Activated CD8-positive, alpha-beta T cell treated with anti-CD3 and anti-CD28 coated beads, Interleukin-2, amount 10 ng/mL, durations not matched to agents 7 days and 5 days (primary cell): ENCODE data around the gene C5orf58. TPM values are rescaled to one million over a fixed set of nuclear protein-coding genes. Genes with fewer than 3 reads are reported as not detected.

Experiments
- ATAC-seq: fragments of 150-1000 bp; cut with Tn5 transposase; one replicate; pipeline ENCODE4 v1.10.0; 2021; ENCODE audit warnings: moderate library complexity
- CTCF ChIA-PET: fragments of 350-600 bp; sonication (Branson Sonifier 250); formaldehyde crosslinking; loops from one replicate; lab custom pipeline; 2021; ENCODE audit warnings: antibody characterized with exemption; lab: Charles Lee
- POLR2A ChIA-PET: fragments of 350-600 bp; sonication (Branson Sonifier 250); formaldehyde crosslinking; loops from one replicate; lab custom pipeline; 2021; ENCODE audit warnings: antibody characterized with exemption; lab: Charles Lee
- DNase-seq: peaks from one replicate; pipeline ENCODE4 v3.0.0-alpha.2; 2020
- H3K27ac Mint-ChIP-seq: one replicate; pipeline ENCODE4 v1.8.0; 2021; ENCODE audit warnings: mild to moderate bottlenecking, mixed read lengths
- H3K27me3 Mint-ChIP-seq: one replicate; pipeline ENCODE4 v1.8.0; 2021; ENCODE audit warnings: low read depth, mixed read lengths
- H3K36me3 Mint-ChIP-seq: one replicate; pipeline ENCODE4 v1.8.0; 2021; ENCODE audit warnings: low read depth, mixed read lengths
- H3K4me1 Mint-ChIP-seq: one replicate; pipeline ENCODE4 v1.8.0; 2021; ENCODE audit warnings: low read depth, mixed read lengths
- H3K4me3 Mint-ChIP-seq: one replicate; pipeline ENCODE4 v1.8.0; 2021; ENCODE audit warnings: mild to moderate bottlenecking, mixed read lengths
- H3K9me3 Mint-ChIP-seq: one replicate; pipeline ENCODE4 v1.8.0; 2022; ENCODE audit warnings: mixed read lengths; ENCODE audit not compliant: insufficient read depth
- total RNA-seq, 2 experiments: library from RNA; stranded (reverse); gene quantifications; one replicate each; pipeline ENCODE4 v1.2.3, GENCODE V29; 2021

The C5orf58 gene
- total RNA-seq, 2 experiments from 2014 or later, result not detected

DNA sequence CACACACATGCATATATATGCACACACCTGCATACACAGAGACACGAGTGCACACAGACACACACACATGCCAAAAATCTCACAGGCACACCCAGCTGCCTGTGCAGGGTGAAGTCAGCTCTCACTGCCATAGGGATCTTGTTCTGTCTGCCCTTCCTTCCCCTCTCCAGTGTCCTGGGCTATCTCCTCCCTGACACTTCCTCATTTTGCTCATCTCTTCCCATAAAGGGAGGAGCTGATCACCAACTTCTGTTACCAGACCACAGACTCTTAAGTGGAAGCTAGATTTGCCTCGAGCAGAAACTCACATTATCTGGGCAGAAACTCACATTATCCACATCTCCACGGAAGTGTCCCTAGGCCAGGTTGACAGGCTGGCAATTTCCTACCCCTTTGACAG is 36.1 kb downstream of the C5orf58 start:
- H3K27ac Mint-ChIP-seq, result peak overlapping the region; percentile 90
- H3K4me1 Mint-ChIP-seq, result peaks cover 97% of the 10 kb centered on the region
- POLR2A ChIA-PET, result interaction anchor here (0.9 to 21.2 kb wide), 7 partner anchors 8 to 70 kb away, joined by 4 to 898 read pairs (median 8); partner anchors contain the start of gene LCP2
- CTCF ChIA-PET, result interaction anchor here (1.0 to 12.7 kb wide), 11 partner anchors 10 to 79 kb away, joined by 3 to 208 read pairs (median 28); partner anchors contain the start of gene LCP2
- DNase-seq, result peak; percentile 24
- H3K36me3 Mint-ChIP-seq, result peaks cover 96% of the 10 kb centered on the region
- ATAC-seq, result no peak
- H3K4me3 Mint-ChIP-seq, result peak overlapping the region; percentile 62
- H3K9me3 Mint-ChIP-seq, result no peaks in the 10 kb centered on the region
- H3K27me3 Mint-ChIP-seq, result no peaks in the 10 kb centered on the region

DNA sequence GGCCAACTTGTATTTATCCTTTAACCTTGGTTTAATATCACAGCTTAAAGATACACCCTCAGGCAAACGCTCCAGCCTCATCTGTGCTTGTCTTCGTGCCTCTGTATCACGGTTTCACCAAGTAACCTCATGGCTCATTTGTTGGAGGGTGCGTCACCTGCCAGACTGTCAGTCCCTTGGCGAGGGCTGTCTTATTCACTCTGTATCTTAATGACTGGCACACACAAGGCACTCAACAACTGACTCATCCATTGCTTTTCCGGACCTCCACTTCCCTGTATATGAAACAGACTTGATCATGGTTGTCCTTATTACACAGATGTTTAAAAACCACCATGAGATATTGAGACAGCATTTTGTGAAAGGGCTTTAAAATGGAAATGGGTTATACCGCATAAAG is 36.8 kb downstream of the C5orf58 start:
- H3K36me3 Mint-ChIP-seq, result peaks cover 96% of the 10 kb centered on the region
- ATAC-seq (peak; percentile 13), DNase-seq (peak; percentile 65)
- H3K4me1 Mint-ChIP-seq, result peaks cover 97% of the 10 kb centered on the region
- no peaks in the 10 kb centered on the region for H3K27me3 Mint-ChIP-seq
- no peaks in the 10 kb centered on the region for H3K9me3 Mint-ChIP-seq
- ChIA-PET POLR2A (interaction anchor here (0.9 to 21.2 kb wide), 7 partner anchors 7 to 69 kb away, joined by 4 to 898 read pairs (median 8); partner anchors contain the start of gene LCP2), CTCF (interaction anchor here (1.1 to 12.7 kb wide), 9 partner anchors 10 to 79 kb away, joined by 3 to 208 read pairs (median 55); partner anchors contain the start of gene LCP2)
- peak overlapping the region; percentile 57 for H3K4me3 Mint-ChIP-seq
- H3K27ac Mint-ChIP-seq, result peak overlapping the region; percentile 90

DNA sequence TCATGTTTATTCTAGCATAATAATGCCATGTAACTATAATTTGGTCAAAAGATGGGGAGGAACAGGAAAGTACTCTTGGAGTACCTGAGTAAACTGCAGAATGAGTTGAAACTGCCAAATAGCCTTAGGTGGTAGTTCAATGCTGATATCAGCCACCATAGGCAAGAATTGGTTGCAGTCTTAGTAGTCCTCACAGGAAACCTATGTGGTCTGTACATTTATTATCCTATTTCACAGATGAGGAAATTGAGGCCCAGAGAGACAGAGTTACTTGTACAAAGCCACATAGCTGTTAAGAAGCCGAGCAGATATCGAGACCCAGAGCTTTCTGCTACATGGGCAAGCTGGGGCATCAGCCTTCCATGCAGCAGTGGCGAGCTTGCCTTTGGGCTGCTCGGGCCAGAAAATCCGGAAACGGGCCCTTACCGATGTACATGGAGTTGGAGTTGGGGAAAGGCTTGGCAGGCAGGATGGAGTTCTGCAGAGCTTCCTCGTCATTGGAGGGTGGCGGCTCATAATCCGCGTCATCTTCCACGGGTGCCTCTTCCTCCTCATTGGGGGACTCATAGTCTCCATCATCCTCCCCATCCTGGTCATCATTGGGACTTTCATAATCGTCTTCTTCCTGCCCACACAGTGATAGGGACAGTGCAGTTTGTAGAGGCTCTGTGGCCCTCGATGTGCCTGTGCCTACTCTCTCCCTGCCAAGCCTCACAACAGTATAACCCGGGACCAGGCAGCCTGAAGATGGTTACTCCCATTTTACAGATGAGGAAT is 37.7 kb downstream of the C5orf58 start:
- H3K9me3 Mint-ChIP-seq, result no peaks in the 10 kb centered on the region
- CTCF ChIA-PET, result interaction anchor here (0.8 to 12.7 kb wide), 4 partner anchors 23 to 68 kb away, joined by 4 to 208 read pairs (median 104); partner anchors contain the start of gene LCP2
- POLR2A ChIA-PET, result interaction anchor here (1.0 to 21.2 kb wide), 5 partner anchors 9 to 68 kb away, joined by 3 to 898 read pairs (median 4); partner anchors contain the start of gene LCP2
- H3K27ac Mint-ChIP-seq, result peak overlapping the region; percentile 84
- peak; percentile 24 for DNase-seq
- peak overlapping the region; percentile 5 for H3K4me3 Mint-ChIP-seq
- ATAC-seq, result no peak
- peaks cover 98% of the 10 kb centered on the region for H3K4me1 Mint-ChIP-seq
- H3K27me3 Mint-ChIP-seq, result no peaks in the 10 kb centered on the region
- peaks cover 96% of the 10 kb centered on the region for H3K36me3 Mint-ChIP-seq

DNA sequence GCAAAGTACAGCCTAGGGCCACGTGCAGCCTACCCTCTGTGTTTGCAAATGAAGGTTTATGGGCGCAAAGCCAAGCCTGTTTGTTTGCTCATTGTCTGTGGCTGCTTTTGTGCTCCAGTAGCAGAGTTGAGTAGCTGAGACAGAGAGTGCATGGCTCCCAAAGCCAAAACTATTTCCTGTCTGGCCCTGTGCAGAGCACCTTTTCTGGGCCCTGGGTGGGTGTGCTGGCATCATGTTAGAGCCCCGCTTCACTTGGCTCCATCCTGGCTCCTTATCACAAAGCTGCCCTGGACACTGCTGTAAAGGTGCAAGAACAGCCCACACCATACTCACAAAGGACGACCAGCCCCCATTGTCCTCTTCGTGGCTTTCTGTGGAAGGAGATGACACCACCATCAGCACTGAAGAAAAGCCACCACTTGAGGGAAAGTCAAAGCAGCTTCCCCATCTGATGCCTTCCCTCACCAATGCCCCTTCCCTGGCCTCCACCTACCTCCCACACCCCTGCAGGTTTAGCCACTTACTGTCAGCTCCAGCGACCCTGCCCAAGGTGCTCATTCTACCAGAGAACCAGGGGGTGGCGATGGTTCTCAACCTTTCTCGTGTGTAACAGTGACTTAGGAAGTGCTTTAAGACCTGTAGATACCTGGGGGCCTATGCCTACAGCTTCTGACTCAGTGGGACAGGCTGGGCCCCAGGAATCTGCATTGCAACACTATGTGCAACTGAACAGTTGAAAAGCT is 41.4 kb downstream of the C5orf58 start:
- H3K36me3 Mint-ChIP-seq, result peaks cover 86% of the 10 kb centered on the region
- peak overlapping the region; percentile 78 for H3K4me3 Mint-ChIP-seq
- H3K27ac Mint-ChIP-seq, result peak overlapping the region; percentile 98
- peak; percentile 11 for ATAC-seq
- H3K27me3 Mint-ChIP-seq, result no peaks in the 10 kb centered on the region
- peak; percentile 74 for DNase-seq
- peaks cover 94% of the 10 kb centered on the region for H3K4me1 Mint-ChIP-seq
- ChIA-PET POLR2A (interaction anchor here (1.0 to 21.2 kb wide), 11 partner anchors 7 to 68 kb away, joined by 3 to 898 read pairs (median 4); partner anchors contain the start of gene LCP2), CTCF (interaction anchor here (0.6 to 12.7 kb wide), 21 partner anchors 7 to 147 kb away, joined by 3 to 324 read pairs (median 5); partner anchors contain the start of gene LCP2)
- H3K9me3 Mint-ChIP-seq, result no peaks in the 10 kb centered on the region

DNA sequence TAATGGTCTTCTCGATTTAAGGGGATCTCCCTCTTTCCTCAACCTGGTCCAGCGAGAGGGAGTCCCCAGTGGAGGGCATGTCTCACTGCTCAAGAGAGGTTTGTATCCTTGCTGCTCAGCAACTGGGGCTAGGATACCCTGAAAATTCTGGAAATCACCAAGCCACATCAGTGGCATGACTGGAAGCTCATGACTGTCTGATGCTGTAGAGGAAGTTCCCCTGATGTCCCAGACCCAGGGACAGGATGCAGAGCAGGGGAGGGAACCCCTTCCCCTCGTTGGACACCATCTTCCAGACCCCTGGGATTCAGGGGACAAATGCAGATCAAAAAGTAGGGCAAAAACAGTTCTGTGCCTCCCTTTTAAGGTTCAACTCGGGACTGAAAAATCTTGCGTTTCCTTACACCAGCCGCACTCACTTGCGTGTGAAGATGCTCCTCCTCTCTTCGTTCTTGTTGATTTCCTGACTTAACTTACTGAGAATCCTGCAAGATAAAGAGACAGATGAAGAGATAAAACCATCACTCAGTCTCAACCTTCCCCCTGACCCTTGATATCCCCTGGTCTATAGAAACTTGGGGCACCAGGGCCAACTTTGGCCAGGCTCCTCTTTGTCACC is 42.7 kb downstream of the C5orf58 start:
- ATAC-seq, result no peak
- H3K27ac Mint-ChIP-seq, result peak overlapping the region; percentile 98
- H3K9me3 Mint-ChIP-seq, result no peaks in the 10 kb centered on the region
- no peaks in the 10 kb centered on the region for H3K27me3 Mint-ChIP-seq
- peak; percentile 42 for DNase-seq
- peaks cover 87% of the 10 kb centered on the region for H3K36me3 Mint-ChIP-seq
- ChIA-PET POLR2A (interaction anchor here (0.7 to 21.2 kb wide), 8 partner anchors 9 to 63 kb away, joined by 3 to 898 read pairs (median 8); partner anchors contain the start of gene LCP2), CTCF (interaction anchor here (0.7 to 12.7 kb wide), 12 partner anchors 9 to 140 kb away, joined by 3 to 324 read pairs (median 16); partner anchors contain the start of gene LCP2)
- peak overlapping the region; percentile 78 for H3K4me3 Mint-ChIP-seq
- H3K4me1 Mint-ChIP-seq, result peaks cover 95% of the 10 kb centered on the region

DNA sequence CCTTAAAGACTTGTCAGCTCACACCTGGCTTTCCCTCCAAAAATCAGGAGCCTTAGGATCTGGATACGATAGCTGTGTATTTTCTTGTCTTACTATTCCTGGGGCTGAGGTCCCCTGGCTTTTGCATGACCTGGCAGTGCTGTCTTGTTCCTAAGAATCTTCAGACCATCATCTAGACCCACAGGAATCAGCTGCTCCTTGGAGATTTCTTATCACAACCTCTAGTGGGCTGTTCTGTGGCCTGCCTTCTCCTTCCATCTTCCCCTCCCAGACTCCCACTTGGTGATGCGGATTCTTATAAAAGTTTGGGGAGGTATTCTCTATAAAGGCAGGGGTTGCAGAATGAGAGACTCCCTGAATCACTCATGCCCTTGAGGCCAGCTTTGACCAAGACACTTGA is 43.4 kb downstream of the C5orf58 start:
- DNase-seq (no peak), ATAC-seq (no peak)
- CTCF ChIA-PET, result interaction anchor here (0.9 to 12.7 kb wide), 8 partner anchors 9 to 63 kb away, joined by 3 to 324 read pairs (median 62); partner anchors contain the start of gene LCP2
- Mint-ChIP-seq H3K4me1 (peaks cover 94% of the 10 kb centered on the region), H3K36me3 (peaks cover 87% of the 10 kb centered on the region), H3K27ac (peak overlapping the region; percentile 98), H3K9me3 (no peaks in the 10 kb centered on the region), H3K4me3 (peak overlapping the region; percentile 78), H3K27me3 (no peaks in the 10 kb centered on the region)
- POLR2A ChIA-PET, result interaction anchor here (0.7 to 21.2 kb wide), 6 partner anchors 9 to 63 kb away, joined by 3 to 898 read pairs (median 45); partner anchors contain the start of gene LCP2

DNA sequence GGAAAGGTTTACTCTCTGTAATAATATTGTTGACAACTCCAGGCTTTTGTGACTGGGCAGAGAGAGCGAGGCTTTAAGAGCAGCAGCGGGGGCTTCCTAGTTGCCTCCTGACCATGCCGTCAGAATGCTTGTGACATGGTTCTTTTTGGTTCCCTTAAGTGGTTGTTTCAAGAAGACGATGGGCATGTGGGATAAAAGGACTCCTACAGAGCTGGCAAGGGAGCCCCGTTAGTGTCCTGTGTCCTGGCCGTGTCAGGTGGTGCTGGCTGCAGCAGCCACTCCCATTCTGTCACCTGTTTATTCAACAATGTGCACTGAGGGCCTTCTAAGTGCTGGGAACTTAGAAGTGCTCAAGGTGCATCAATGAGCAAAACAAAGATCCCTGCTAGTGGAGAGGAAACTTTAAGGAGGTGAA is 45.1 kb downstream of the C5orf58 start:
- Mint-ChIP-seq H3K9me3 (no peaks in the 10 kb centered on the region), H3K36me3 (peaks cover 88% of the 10 kb centered on the region), H3K27me3 (no peaks in the 10 kb centered on the region), H3K27ac (peak overlapping the region; percentile 98), H3K4me3 (peak overlapping the region; percentile 78), H3K4me1 (peaks cover 94% of the 10 kb centered on the region)
- ChIA-PET CTCF (interaction anchor here (1.5 to 12.7 kb wide), 9 partner anchors 11 to 61 kb away, joined by 6 to 324 read pairs (median 21); partner anchors contain the start of gene LCP2), POLR2A (interaction anchor here (0.6 to 21.2 kb wide), 6 partner anchors 11 to 172 kb away, joined by 3 to 898 read pairs (median 42); partner anchors contain the start of genes FOXI1 and LCP2)
- ATAC-seq (no peak), DNase-seq (no peak)

DNA sequence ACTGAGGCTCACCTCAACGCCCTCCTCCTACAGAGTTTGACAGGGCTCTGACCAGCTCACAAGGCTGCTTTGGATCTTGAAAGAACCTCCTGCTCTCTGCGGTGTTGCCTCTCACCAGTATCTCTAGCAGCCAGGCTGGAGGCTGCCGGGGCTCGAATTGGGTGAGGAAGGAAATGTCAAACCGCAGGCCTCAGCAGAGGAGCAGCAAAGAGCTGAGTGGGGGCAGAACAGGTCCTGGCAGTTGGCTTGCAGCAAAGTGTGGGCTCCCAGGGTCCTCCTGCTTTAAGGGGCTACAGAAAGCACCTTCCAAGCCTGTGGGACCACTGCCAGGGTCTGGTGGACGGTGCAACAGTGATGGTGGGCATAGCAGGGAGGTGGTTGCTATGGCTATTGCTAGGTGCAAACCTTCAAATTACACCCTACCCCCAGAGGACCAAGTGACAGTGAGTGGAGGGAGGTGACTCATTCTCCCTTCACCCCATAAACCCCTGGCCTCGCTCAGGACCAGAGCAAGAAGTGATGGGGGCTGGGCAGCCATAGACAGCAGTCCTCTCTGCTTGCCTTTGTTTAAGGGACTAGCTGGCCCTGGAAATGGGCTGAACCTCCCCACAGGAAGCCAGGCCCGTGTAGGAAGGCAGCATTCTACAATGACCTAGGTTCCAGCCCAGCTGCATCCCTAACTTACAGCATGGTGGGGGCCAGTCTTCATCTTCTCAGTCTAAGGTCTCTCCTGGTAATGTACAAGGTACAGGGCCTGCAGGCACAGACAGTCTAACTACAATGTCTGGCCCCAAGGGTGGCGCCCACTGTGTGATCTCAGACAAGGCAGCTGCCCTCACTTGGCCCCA is 46.0 kb downstream of the C5orf58 start:
- peaks cover 94% of the 10 kb centered on the region for H3K4me1 Mint-ChIP-seq
- no peaks in the 10 kb centered on the region for H3K9me3 Mint-ChIP-seq
- ATAC-seq, result peak; percentile 77
- ChIA-PET POLR2A (interaction anchor here (0.6 to 21.2 kb wide), 6 partner anchors 12 to 173 kb away, joined by 3 to 898 read pairs (median 42); partner anchors contain the start of genes FOXI1 and LCP2), CTCF (interaction anchor here (0.8 to 11.4 kb wide), 11 partner anchors 12 to 60 kb away, joined by 3 to 324 read pairs (median 9); partner anchors contain the start of gene LCP2)
- peak; percentile 97 for DNase-seq
- peak overlapping the region; percentile 72 for H3K4me3 Mint-ChIP-seq
- peak overlapping the region; percentile 94 for H3K27ac Mint-ChIP-seq
- H3K27me3 Mint-ChIP-seq, result no peaks in the 10 kb centered on the region
- peaks cover 88% of the 10 kb centered on the region for H3K36me3 Mint-ChIP-seq

DNA sequence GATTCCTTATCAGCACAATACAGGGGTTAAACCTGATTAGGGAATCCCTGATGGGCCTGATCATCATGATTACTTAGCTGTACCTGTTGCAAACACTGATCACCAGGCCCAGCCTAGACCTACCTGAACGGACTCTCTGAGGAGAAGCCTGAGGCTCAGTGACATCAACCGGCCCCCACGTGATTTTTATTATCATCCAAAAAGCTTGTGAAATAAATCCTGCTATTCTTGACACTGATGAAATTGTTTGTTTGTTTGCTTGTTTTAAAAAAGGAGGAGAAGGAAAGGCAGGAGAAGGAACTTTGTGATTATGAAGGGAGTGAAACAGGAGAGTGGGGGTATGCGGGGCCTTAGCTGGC is 46.7 kb downstream of the C5orf58 start:
- ChIA-PET POLR2A (interaction anchor here (0.6 to 21.2 kb wide), 6 partner anchors 13 to 788 kb away, joined by 3 to 898 read pairs (median 42); partner anchors contain the start of gene LCP2), CTCF (interaction anchor here (0.8 to 11.4 kb wide), 9 partner anchors 13 to 60 kb away, joined by 3 to 324 read pairs (median 9); partner anchors contain the start of gene LCP2)
- Mint-ChIP-seq H3K36me3 (peaks cover 88% of the 10 kb centered on the region), H3K27ac (peak overlapping the region; percentile 94), H3K4me1 (peaks cover 94% of the 10 kb centered on the region), H3K9me3 (no peaks in the 10 kb centered on the region), H3K27me3 (no peaks in the 10 kb centered on the region), H3K4me3 (peak overlapping the region; percentile 72)
- no peak for DNase-seq
- peak; percentile 3 for ATAC-seq
